ENCODE results near the gene AAGAB. TPM values are rescaled to one million over a fixed set of nuclear protein-coding genes. Genes with fewer than 3 reads are reported as not detected.

Gene AAGAB
- total RNA-seq, 4 donors from 2014 or later = 17.3 to 25.9 (median 21.6) TPM

GRCh38 chr15:67281714-67282113 lies 27.3 kb upstream of the AAGAB start:
- TF ChIP-seq, protein P1, sequence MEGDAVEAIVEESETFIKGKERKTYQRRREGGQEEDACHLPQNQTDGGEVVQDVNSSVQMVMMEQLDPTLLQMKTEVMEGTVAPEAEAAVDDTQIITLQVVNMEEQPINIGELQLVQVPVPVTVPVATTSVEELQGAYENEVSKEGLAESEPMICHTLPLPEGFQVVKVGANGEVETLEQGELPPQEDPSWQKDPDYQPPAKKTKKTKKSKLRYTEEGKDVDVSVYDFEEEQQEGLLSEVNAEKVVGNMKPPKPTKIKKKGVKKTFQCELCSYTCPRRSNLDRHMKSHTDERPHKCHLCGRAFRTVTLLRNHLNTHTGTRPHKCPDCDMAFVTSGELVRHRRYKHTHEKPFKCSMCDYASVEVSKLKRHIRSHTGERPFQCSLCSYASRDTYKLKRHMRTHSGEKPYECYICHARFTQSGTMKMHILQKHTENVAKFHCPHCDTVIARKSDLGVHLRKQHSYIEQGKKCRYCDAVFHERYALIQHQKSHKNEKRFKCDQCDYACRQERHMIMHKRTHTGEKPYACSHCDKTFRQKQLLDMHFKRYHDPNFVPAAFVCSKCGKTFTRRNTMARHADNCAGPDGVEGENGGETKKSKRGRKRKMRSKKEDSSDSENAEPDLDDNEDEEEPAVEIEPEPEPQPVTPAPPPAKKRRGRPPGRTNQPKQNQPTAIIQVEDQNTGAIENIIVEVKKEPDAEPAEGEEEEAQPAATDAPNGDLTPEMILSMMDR (IDR thresholded peaks at IDR 0.05; ENCODE audit: low read depth) = no peak

- TF ChIP-seq, protein P1 (IDR thresholded peaks at IDR 0.05; ENCODE audit: low read depth) = no peak
Observed at GRCh38 chr15:67280217-67280616, 25.8 kb upstream of the AAGAB start.

- TF ChIP-seq, protein P1 (IDR thresholded peaks at IDR 0.05; ENCODE audit: low read depth) = no peak
Observed at GRCh38 chr15:67276666-67277065, 22.2 kb upstream of the AAGAB start.

DNA sequence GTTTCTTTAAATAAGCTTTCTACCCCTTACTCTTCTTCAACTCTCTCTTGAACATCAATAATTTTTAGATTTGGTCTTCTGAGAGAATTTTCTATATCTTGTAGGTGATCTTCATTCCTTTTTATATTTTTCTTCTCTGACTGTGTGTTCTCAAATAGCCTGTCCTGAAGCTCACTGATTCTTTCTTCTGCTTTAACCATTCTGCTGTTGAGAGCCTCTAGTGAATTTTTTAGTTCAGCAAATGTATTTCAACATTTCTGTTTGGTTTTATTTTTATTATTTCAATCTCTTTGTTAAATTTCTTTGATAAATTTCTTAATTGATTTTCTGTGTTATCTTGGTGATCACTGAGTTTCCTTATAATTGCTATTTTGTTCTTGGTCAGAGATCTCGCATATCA lies 19.8 kb upstream of the AAGAB start:
- TF ChIP-seq, protein P1 (IDR thresholded peaks at IDR 0.05; ENCODE audit: low read depth) = no peak

- TF ChIP-seq, protein P1 (IDR thresholded peaks at IDR 0.05; ENCODE audit: low read depth) = no peak
Observed at GRCh38 chr15:67267951-67268941, 13.8 kb upstream of the AAGAB start.

DNA sequence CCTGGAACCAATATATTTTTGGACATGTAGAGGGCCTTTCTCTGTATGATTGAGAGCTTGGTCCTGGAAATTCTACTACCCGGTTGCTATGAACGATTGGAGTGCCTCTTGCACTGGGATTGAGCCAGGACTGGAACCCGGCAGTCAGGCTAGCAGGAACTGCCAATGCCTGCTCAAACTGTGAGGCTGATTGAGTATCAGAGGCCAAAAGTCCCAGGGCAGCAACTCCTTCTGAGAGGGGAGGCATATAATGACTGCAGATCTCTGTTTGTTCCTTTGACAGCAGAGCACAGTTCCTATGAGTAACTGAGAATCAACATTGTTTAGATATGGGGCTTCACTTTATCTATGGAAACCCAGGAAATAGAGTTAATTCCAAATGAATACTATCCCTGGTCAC lies 13.0 kb upstream of the AAGAB start:
- TF ChIP-seq, protein P1 (IDR thresholded peaks at IDR 0.05; ENCODE audit: low read depth) = no peak

- TF ChIP-seq, protein P1 (IDR thresholded peaks at IDR 0.05; ENCODE audit: low read depth) = no peak
Observed at GRCh38 chr15:67266870-67267269, 12.4 kb upstream of the AAGAB start.

Measured in subcutaneous adipose tissue (tissue), 4 donors.